HFFc6 (cell line): ENCODE data around the gene OR6C70. TPM values are rescaled to one million over a fixed set of nuclear protein-coding genes. Genes with fewer than 3 reads are reported as not detected.
"Not testable (repeated sequence)": the region's sequence is repeated elsewhere in the genome, so short reads cannot be mapped to it uniquely, and the experiment has no call there.

Experiments used
- DNase-seq: peaks from one replicate; pipeline ENCODE4 v3.0.0-alpha.2; 2018
- H3K27ac Mint-ChIP-seq: 2 replicates; pipeline ENCODE4 v1.8.0; 2020; ENCODE audit warnings: mild to moderate bottlenecking, mixed read lengths
- H3K27me3 Mint-ChIP-seq: 2 replicates; pipeline ENCODE4 v1.8.0; 2021; ENCODE audit warnings: mild to moderate bottlenecking, moderate library complexity, mixed read lengths; ENCODE audit not compliant: insufficient read depth
- H3K36me3 Mint-ChIP-seq: 2 replicates; pipeline ENCODE4 v1.8.0; 2021; ENCODE audit warnings: low read depth, mixed read lengths
- H3K4me1 Mint-ChIP-seq: 2 replicates; pipeline ENCODE4 v1.8.0; 2020; ENCODE audit warnings: low read depth, mixed read lengths
- H3K4me3 Mint-ChIP-seq: 2 replicates; pipeline ENCODE4 v1.8.0; 2020; ENCODE audit warnings: mild to moderate bottlenecking, moderate library complexity, mixed read lengths
- H3K9me3 Mint-ChIP-seq: 2 replicates; pipeline ENCODE4 v1.8.0; 2020; ENCODE audit warnings: mild to moderate bottlenecking, mixed read lengths
- CTCF ChIP-seq: fragments of 200-600 bp; sonication (generic); IDR thresholded peaks from 2 replicates; pipeline ENCODE4 v1.5.0; 2021; ENCODE audit warnings: antibody characterized with exemption, mild to moderate bottlenecking
- total RNA-seq, 6 experiments: library from RNA; stranded (reverse); fragmentation: NEBNext Ultra II Directional; extraction: Animal tissue kit (Norgen Biotek cat#: 25700); gene quantifications; 2 replicates in 1 of 6; 3 replicates in 5 of 6; pipeline ENCODE4 v1.2.3, GENCODE V29; 2021

The OR6C70 gene
- total RNA-seq, 6 experiments from 2014 or later, result not detected

- Mint-ChIP-seq H3K27ac (no peak overlapping the region), H3K4me1 (no peaks in the 10 kb centered on the region), H3K9me3 (peaks cover 13% of the 10 kb centered on the region), H3K4me3 (no peak overlapping the region), H3K27me3 (no peaks in the 10 kb centered on the region), H3K36me3 (no peaks in the 10 kb centered on the region)
- no peak for DNase-seq
- TF ChIP-seq CTCF, result no peak
Measured at GRCh38 chr12:55467836-55468235, 2.1 kb downstream of the OR6C70 start.

- not testable (repeated sequence) for H3K27me3 Mint-ChIP-seq, H3K4me3 Mint-ChIP-seq, H3K27ac Mint-ChIP-seq, DNase-seq, H3K4me1 Mint-ChIP-seq, H3K36me3 Mint-ChIP-seq
- peaks cover 39% of the 10 kb centered on the region for H3K9me3 Mint-ChIP-seq
Measured at GRCh38 chr12:55464926-55465325, 5.0 kb downstream of the OR6C70 start.

DNA sequence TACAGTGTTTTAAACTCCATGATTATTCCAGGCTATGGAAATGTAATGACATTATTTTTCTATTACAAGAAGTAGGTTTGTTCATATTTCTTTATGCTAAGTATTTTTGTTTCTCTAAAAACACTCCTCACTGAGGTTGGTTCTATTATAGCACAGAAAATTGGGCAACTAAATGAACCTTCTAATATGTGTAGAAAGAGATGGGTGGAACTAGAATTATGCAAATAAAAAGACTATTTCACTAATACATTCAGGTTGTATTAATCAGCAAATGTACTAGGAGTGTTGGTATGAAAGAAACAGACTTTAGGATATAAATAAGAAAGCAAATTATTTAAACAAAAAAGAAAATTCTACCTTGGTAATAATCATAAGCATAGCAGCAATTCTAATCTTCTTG is 21.1 kb downstream of the OR6C70 start:
- Mint-ChIP-seq H3K36me3 (no peaks in the 10 kb centered on the region), H3K4me1 (no peaks in the 10 kb centered on the region), H3K9me3 (peaks cover 8% of the 10 kb centered on the region; the same call in 1 of the 2 replicates), H3K4me3 (no peak overlapping the region), H3K27ac (no peak overlapping the region), H3K27me3 (no peaks in the 10 kb centered on the region)
- TF ChIP-seq CTCF, result no peak
- DNase-seq, result no peak

DNA sequence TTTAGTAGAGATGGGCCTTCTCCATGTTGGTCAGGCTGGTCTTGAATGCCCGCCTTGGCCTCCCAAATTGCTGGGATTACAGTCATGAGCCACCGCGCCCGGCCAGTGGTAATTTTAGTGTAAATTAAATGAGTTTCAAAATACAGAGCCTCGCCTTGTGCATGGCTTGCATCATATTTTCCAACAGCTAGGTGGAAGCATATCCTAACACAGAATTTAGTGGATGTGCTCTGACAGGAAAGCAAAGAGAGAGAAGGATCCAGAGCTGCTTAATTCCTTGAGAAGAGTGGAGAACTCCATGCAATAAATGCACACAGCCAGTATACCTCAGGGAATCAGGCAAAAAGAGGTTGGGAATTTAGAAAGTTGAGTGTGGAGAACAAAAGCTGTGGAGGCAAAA is 23.6 kb downstream of the OR6C70 start:
- H3K27me3 Mint-ChIP-seq, result no peaks in the 10 kb centered on the region
- DNase-seq, result no peak

DNA sequence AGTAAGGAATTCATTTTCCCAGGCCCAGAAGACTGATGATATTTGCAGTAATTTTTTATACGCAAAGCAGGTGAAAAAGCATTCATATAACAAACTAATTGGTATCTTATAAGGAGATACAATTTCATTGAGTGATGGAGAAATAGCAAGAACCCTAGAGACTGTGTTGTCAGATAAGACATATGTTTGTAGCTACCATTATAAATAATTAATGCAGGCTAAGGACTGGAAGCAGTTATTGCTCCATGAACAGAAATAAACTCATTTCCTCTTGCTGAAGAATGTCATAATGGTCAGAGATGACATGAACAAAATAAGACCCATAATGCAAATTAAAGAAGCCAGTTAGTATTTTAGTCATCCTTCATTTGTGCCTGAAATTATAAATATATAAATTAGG is 24.6 kb downstream of the OR6C70 start:
- H3K36me3 Mint-ChIP-seq, result no peaks in the 10 kb centered on the region
- H3K9me3 Mint-ChIP-seq, result peaks cover 27% of the 10 kb centered on the region
- no peak for DNase-seq
- no peak for TF ChIP-seq CTCF
- H3K27ac Mint-ChIP-seq, result no peak overlapping the region
- H3K4me1 Mint-ChIP-seq, result no peaks in the 10 kb centered on the region
- no peak overlapping the region for H3K4me3 Mint-ChIP-seq
- no peaks in the 10 kb centered on the region for H3K27me3 Mint-ChIP-seq

More for the DNA sequence above, 23.6 kb downstream of the OR6C70 start:
- no peak overlapping the region for H3K27ac Mint-ChIP-seq
- H3K9me3 Mint-ChIP-seq, result peaks cover 17% of the 10 kb centered on the region
- TF ChIP-seq CTCF, result no peak
- no peaks in the 10 kb centered on the region for H3K36me3 Mint-ChIP-seq
- H3K4me1 Mint-ChIP-seq, result no peaks in the 10 kb centered on the region
- H3K4me3 Mint-ChIP-seq, result no peak overlapping the region

- Mint-ChIP-seq H3K4me1 (no peaks in the 10 kb centered on the region), H3K27ac (no peak within 1 kb of the TSS), H3K27me3 (no peaks in the 10 kb centered on the region), H3K9me3 (peaks cover 33% of the 10 kb centered on the region), H3K4me3 (no peak within 1 kb of the TSS), H3K36me3 (no peaks in the 10 kb centered on the region)
- DNase-seq, result no peak
- no peak for TF ChIP-seq CTCF
Measured at GRCh38 chr12:55443776-55444175, 26.2 kb downstream of the OR6C70 start, which contains the start of gene OR6C2. Gene OR6C2, plus strand, starts transcription at chr12:55444076. Its CDS starts 8,138 bp downstream, at chr12:55452214.

- not testable (repeated sequence) for H3K4me1 Mint-ChIP-seq, H3K27ac Mint-ChIP-seq, H3K36me3 Mint-ChIP-seq, DNase-seq, H3K27me3 Mint-ChIP-seq, H3K4me3 Mint-ChIP-seq
- peaks cover 30% of the 10 kb centered on the region for H3K9me3 Mint-ChIP-seq
Measured at GRCh38 chr12:55441233-55441632, 28.7 kb downstream of the OR6C70 start.
